Measurements from ENCODE around the gene RNF25.

- TF ChIP-seq CTCF (IDR thresholded peaks at IDR 0.05; ENCODE audit: insufficient read depth, low read length, poor library complexity, severe bottlenecking) (no peak), EZH2phosphoT487 (conservative IDR thresholded peaks at IDR 0.05; ENCODE audit: low read length) (no peak)
These were observed 38.5 kb upstream of the RNF25 start for GRCh38 chr2:218710334-218710686.

Data from SU-DHL-6 (cell line).